Bronchial epithelial cell (primary cell): Measurements from ENCODE around the gene LAMC1. TPM values are rescaled to one million over a fixed set of nuclear protein-coding genes. Genes with fewer than 3 reads are reported as not detected.

Source experiments
- DNase-seq: peaks from one replicate; pipeline ENCODE4 v3.0.0-alpha.2; 2010; ENCODE audit warnings: low read depth
- FAIRE-seq: peaks from 2 replicates; lab custom pipeline; 2011; peaks lifted over from hg19 to GRCh38; lab: Jason Lieb, UNC
- H3K27me3 ChIP-seq: 2 replicates; pipeline ENCODE4 v1.5.1; 2011; ENCODE audit warnings: low read length; ENCODE audit not compliant: control insufficient read depth, insufficient read depth
- H3K36me3 ChIP-seq: 2 replicates; pipeline ENCODE4 v1.5.1; 2011; ENCODE audit warnings: low read length; ENCODE audit not compliant: control insufficient read depth, insufficient read depth
- H3K4me3 ChIP-seq: 2 replicates; pipeline ENCODE4 v1.5.1; 2011; ENCODE audit warnings: mild to moderate bottlenecking, low read depth, low read length, control low read depth
- CTCF ChIP-seq: IDR thresholded peaks from 2 replicates; pipeline ENCODE4 v1.5.1; 2011; ENCODE audit warnings: mild to moderate bottlenecking, moderate library complexity, low read length, control low read depth, inconsistent platforms; ENCODE audit not compliant: insufficient read depth, severe bottlenecking
- total RNA-seq: library from RNA; depleted of rRNA; stranded (reverse); fragments of >200 nt; gene quantifications from 2 replicates; pipeline ENCODE4 v1.2.1, GENCODE V29; 2014

LAMC1 gene
- total RNA-seq: 190 and 219 TPM in 2 replicates

GRCh38 chr1:183023146-183023600 is at the start of gene LAMC1:
TSS of gene LAMC1 (plus strand) at chr1:183023420. CDS start at chr1:183023717, 297 bp downstream.
- Histone ChIP-seq H3K27me3 (no peaks in the 10 kb centered on the region), H3K4me3 (peak within 1 kb of the TSS; percentile 81), H3K36me3 (no peaks in the 10 kb centered on the region)
- no peak for FAIRE-seq
- DNase-seq: no peak
- no peak for TF ChIP-seq CTCF

DNA sequence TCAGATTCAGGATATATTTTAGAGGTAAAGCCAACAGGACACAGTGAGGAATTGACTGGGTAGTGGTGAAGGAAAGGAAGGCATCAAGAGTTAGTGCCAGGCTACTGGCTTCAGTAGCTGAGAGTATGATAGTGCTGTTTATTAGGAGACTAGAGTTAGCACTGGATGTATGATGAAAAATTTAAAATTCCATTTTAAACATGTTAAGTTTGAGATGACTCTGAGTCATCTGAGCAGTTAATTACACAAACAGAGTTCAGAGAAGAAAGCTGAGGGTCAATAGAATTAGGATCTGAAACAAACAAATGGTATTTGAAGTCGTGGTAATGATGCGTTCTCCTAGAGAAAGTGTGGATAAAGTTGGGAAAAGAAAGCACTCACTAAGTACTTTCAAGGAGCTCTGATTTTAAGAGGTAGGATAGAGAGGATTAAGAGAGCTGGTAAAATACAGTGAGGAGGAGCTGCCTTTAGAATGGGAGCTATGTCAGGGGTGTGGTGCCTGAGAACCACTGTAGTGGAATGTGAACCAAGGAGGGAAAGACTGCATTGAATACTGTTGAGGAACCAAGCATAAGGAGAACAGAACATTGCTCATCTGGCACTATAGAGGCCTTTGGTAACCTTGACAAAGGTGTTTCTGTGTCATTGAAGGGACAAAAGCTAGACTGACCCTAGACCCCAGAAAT is 48.6 kb upstream of the LAMC1 start:
- DNase-seq (peak; percentile 22), FAIRE-seq (peak; percentile 7)
- TF ChIP-seq CTCF: no peak
- no peaks in the 10 kb centered on the region for H3K27me3 ChIP-seq
- H3K36me3 ChIP-seq: no peaks in the 10 kb centered on the region
- H3K4me3 ChIP-seq: no peak overlapping the region

DNA sequence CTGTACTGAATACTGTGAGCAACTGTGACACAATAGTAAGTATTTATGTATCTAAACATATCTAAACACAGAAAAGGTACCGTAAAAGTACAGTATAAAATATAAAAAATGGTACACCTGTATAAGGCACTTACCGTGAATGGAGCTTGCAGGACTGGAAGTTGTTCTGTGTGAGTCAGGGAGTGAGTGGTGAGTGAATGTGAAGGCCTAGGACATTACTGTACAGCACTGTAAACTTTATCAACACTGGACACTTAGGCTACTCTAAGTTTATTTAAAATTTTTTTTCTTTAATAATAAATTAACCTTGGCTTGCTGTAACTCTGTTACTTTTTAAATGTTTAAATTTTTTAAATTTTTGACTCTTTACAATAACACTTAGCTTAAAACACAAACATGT is 45.7 kb upstream of the LAMC1 start:
- no peak for TF ChIP-seq CTCF
- DNase-seq: peak; percentile 58
- Histone ChIP-seq H3K36me3 (no peaks in the 10 kb centered on the region), H3K27me3 (no peaks in the 10 kb centered on the region), H3K4me3 (no peak overlapping the region)
- no peak for FAIRE-seq

DNA sequence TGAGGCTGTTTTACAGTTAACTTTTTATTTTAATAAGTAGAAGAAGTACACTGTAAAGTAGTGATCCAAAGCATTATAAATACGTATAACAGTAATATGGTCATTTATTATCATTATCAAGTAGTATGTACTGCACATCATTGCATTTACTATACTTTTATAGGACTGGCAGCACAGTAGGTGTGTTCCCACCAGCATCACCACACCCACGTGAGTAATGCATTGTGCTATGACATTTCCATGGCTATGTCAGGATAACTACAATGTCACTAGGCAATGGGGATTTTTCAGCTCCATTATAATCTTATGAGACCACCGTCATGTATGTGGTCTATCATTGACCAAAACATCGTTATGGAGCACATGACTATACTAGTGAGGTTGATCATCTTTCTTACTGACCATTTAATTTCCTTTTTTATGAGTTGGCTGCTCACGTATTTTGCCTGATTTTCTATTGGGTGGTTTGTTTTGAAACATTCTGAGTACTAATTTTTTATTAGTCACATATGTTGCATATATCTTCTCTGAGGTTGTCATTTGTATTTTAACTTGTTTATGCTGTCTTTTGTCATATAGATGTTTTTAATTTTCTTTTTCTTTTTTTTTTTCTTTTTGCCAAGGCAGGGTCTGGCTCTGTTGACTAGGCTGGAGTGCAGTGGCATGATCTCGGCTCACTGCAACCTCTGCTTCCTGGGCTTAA is 44.9 kb upstream of the LAMC1 start:
- no peak for FAIRE-seq
- peak; percentile 29 for DNase-seq
- Histone ChIP-seq H3K27me3 (no peaks in the 10 kb centered on the region), H3K4me3 (no peak overlapping the region), H3K36me3 (no peaks in the 10 kb centered on the region)
- no peak for TF ChIP-seq CTCF

- no peak overlapping the region for H3K4me3 ChIP-seq
- no peaks in the 10 kb centered on the region for H3K36me3 ChIP-seq
- TF ChIP-seq CTCF: no peak
- FAIRE-seq (no peak), DNase-seq (peak; percentile 21)
- H3K27me3 ChIP-seq: no peaks in the 10 kb centered on the region
Observed at GRCh38 chr1:182984138-182984537, 39.1 kb upstream of the LAMC1 start.
